GM19467 (cell line): Measurements from ENCODE around the gene ITSN2.

Source experiments
- ATAC-seq: cut with Tn5 transposase; IDR thresholded peaks from one replicate; pipeline ENCODE4 v1.9.1; 2021; ENCODE audit warnings: mild to moderate bottlenecking, moderate library complexity; ENCODE audit not compliant: unreplicated experiment

ITSN2 gene

DNA sequence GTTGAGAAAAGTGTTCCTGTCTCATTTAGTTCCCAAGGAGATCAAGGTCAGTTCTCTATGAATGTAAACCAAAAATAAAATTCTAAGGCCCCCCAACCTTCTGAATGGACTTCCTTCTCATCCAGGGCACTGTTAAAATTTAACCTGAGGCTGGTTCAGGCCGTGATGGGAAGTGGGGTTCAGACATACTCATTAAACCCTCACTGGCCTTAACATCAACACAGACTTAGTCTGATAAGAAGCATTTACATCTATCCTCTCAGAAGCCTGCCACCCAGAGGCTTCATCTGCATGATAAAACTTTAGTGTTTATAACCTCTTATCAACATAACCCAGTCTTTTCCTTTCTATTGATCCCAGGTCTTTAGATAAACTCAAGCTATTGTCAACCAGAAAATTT lies 22.4 kb downstream of the ITSN2 start:
- ATAC-seq, result no peak

DNA sequence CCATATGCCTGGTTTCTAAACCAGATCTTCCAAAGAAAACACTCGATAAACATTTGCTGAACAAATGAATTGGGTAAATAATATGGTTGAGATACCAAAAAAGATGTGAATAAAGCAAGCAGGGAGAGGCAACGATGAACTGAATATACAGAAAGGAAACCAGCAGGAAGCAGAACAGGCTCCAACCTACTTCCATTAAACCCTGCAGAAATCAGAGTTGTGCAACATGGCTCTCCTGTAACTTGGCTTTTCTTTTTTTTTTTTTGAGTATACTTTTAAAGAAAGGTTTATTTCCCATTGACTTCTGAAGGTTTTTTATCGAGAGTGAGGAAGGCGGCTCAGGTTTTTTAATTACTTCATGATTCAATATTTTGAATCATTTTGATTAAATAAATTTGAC lies 23.5 kb downstream of the ITSN2 start:
- ATAC-seq, result no peak

DNA sequence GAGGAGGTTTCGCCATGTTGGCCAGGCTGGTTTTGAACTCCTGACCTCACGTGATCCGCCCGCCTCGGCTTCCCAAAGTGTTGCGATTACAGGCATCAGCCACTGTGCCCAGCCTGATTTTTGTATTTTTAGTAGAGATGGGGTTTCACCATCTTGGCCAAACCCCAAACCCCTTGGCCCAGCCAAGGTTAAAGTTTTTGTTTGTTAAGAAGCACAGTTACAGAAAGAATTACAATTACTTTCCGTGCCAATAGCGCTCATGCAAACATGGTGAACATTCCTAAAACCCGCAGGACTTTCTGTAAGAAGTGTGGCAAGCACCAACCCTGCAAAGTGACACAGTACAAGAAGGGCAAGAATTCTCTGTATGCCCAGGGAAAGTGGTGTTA lies 26.1 kb downstream of the ITSN2 start:
- ATAC-seq, result no peak

DNA sequence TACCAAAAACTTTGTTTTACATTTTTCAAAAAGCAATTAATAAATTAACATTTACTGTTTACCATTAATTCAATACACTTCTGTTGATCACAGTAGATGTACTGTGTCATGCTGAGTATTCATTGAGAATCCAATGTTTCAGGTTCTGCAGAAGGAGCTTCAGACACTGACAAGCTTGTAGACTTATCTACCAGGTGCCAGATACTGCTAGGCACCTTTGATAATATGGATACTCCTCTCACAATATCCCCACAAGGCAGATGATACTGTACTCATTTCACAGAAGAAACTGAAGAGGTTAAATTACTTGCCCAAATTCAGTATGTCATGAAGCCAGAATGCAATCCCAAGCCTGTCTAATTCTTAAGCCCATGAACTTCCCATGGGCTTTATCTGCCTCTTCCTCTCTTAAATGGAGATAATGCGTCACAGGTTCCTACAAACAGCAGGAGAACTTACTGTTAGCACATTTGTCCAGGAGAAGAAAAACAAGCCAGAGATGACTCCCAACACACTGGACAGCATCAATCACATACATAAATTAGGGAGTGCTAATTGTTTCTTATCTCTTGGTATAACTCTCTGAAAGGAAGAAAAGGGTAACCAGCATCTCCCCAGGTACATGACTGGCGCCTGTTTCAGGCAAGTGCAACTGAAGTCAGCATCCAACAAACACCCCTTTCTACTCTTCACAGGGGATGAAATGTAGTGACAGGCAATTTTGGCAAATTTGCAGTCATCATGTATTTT lies 27.4 kb downstream of the ITSN2 start:
- ATAC-seq, result no peak

DNA sequence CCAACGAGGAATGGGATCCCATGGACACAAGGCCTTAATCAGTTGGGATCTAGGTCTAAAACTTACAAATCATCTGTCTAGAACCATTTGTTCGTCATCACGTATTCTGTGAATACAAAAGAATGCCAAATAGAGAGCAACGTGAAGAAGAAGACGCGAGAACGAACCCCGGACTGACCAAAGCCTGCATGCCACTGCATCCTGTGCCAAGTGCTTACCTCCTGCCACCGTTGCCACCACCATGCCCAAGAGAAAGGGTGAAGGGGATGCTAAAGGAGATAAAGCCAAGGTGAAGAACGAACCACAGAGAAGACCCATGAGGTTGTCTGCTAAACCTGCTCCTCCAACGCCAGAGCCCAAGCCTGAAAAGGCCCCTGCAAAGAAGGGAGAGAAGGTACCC lies 30.2 kb downstream of the ITSN2 start:
- ATAC-seq, result no peak

- no peak for ATAC-seq
These were observed 30.6 kb downstream of the ITSN2 start for GRCh38 chr2:24329700-24330099.

DNA sequence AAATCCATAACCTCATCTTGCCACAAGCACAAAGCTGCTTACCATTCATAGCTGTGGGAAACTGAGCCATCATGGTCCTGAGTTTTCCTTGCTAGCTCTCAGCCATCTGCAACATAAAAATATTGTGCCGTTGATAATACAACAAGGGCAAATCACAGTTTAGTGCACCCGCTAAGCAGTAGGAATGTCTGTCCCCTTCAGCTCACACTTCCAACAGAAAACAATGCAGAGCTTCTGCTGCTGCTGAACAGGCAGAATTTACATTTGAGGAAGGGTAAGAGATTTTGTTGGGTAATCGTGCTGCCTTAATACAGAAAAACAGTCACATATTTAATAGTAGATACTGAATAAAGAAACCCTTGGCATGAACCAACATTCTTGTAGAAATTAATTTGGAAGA lies 32.3 kb downstream of the ITSN2 start:
- ATAC-seq, result no peak

- ATAC-seq, result no peak
These were observed 42.8 kb downstream of the ITSN2 start for GRCh38 chr2:24317491-24317920.

DNA sequence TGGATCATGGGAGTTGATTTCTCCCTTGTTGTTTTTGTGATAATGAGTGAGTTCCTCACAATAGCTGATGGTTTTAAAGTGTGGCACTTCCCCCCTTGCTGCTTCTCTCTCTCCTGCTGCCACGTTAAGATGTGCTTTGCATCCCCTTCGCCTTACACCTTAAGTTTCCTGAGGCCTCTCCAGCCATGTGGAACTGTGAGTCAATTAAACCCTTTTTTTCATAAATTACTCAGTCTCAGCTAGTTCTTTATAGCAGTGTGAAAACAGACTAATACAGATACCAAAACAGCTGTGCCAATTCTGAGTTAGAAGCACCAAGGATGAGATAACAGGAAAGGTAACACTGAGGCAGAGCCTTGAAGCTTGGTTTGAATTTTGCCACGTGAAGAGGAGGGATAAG lies 44.7 kb downstream of the ITSN2 start:
- peak; percentile 54 for ATAC-seq

DNA sequence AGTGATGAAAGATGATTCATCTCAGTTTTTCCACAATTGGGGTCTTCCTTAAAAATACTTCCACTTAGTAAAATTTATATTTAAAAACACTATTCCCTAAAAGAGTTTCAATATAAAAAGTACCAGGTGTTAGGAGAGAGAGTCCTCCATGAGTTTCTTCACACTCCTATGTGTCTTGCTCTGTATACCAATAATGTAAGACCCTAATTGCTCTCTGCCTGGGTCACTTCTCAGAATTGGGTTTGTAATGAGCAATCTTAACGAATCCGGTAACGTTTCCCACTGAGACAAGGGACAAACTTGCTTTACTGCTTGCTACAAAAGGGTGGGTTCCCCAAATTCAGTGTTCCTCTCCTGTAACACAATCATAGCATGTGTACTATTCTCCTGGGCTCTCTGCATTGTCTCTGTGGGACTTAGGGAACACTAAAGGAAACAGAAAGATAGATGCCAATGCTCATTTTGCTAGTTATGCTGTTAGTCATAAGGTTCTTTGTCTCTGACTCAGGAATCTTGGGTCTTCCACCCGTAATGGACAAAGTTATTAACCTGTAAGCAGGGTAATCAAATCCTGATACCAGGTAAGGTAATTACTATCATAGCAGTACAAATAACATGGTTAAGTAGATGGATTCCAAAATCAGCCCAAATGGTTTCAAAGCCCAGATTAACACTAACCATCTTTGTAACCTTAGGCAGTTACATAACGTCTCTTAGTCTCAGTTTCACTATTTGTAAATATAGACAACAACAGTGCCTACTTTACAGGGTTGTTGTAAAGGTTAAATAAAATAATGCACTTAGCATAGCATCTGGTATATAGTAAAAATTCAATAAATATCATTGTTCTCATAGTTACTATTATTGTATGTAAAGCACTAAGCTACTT lies 46.3 kb downstream of the ITSN2 start:
- ATAC-seq, result no peak

DNA sequence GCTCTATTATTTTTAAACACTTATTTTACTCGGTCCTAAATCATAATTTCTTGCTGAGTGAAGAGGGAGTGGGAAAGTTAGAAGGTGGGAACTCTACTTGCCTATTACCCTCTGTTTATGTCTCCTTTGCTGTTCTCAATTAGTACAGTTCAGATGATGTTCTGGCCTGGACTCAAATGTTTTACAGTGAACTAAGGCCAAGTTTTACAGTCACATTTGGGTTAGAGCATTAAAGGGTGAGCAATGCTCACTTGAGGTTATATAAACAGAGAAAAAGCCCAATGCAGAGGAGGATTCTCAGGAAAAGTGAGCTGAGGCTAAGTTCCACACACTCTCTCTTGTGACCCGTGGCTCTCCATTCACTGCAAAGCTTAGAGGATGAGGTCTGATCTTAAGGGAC lies 52.4 kb downstream of the ITSN2 start:
- ATAC-seq, result no peak

GRCh38 chr2:24304631-24305030 lies 55.7 kb downstream of the ITSN2 start:
- no peak for ATAC-seq

DNA sequence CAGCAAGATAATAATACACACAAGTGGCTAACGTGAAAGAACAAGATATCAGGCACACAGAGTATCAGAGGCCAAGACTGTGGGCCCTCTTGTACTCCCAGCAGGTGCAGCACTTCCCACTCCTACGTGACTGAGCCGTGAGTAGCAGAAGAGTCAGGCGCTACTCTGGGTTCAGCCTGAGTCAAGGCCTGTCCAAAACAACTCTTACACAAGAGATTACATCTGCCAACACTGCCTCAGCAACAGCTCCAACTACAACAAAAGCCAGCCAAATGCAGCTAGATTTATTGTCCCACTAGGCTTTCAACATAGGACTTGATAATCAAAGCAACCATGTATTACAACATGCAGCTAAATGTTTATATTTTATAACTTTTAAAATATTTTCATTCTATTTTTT lies 56.2 kb downstream of the ITSN2 start:
- ATAC-seq, result no peak

DNA sequence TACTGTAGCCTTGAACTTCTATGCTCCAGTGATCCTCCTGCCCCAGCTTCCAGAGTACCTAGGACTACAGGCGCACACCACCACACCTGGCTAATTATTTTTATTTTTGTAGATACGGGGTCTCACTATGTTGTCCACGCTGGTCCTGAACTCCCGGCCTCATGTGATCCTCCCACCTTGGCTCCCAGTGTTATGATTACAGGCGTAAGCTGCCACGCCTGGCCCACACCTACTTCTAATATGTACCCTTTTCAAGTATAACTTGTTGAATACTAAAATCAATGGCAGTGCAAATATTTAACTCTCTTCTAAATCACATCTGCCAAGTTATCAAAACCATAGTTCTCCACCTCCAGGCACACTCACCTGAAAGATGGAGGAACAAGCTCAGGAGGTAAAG lies 58.7 kb downstream of the ITSN2 start:
- ATAC-seq, result no peak

GRCh38 chr2:24297663-24298062 lies 62.7 kb downstream of the ITSN2 start:
- ATAC-seq, result no peak

DNA sequence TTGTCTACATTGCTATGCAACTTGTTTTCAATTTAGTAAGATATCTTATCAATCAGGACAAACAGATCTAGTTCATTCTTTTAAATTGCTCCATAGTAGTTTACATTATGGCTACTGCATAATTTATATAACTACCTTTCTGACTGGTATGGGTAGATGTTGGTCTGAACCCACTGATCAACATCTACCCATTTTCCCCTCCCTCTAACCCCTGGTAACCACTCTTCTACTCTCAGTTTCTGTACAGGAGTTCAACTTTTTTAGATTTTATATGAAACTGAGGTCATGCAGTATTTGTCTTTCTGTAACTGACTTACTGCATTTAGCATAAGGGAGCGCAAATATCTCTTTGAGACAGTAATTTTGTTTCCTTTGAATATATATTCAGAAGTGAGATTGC lies 73.2 kb downstream of the ITSN2 start:
- ATAC-seq, result no peak

DNA sequence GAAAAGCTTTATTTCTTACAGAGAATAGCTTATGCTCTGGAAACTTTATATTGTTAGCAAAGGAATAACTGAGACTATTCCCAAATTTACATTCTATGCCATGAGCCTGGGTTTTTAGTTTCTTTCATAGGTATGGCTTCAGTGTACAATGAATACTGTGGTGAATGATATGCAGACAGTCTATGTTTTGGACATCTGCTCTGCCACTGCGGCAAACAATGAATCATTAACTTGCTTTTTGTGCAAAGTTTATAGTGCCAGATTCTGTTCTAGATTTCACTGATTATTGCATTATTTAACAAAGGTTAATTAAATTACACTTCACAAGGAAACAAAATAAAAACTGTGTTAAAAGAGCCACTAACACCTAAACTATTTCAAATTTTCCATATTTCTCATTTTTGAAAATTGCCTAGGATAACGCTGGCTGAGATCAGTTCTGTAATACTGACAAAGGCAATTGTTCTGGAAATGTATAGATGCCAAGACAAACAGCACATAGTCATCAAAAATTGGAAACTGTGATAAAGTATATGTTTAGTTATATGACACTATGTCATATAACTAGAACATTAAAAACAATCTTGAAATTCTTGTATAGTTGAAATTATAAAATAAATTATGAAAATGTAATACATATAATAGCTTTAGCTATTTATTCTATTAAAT lies 74.7 kb downstream of the ITSN2 start:
- ATAC-seq, result no peak

- ATAC-seq, result no peak
These were observed 79.7 kb downstream of the ITSN2 start for GRCh38 chr2:24280645-24281044.

DNA sequence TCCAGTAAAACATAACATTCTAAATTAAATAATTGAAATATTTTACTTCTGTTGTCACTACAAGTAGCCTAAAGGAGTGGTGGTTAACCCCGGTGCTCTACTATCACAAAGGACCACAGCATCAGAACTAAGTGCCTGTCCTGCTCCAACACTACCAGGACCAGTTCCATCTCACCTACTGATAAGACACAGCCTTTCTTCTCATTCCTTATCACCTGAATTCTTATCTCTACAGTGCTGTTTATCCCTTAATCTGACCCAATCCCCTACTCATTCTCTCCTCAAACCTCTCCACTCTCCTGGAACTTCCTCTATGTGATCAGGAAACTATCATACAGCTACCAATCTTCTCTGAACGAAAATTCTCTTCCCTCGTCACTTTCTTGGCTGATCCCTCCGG lies 80.2 kb downstream of the ITSN2 start:
- ATAC-seq, result no peak

- no peak for ATAC-seq
These were observed 83.9 kb downstream of the ITSN2 start for GRCh38 chr2:24276349-24276899.

- no peak for ATAC-seq
These were observed 85.5 kb downstream of the ITSN2 start for GRCh38 chr2:24274809-24275208.
